ENCODE results near the gene SORCS2. TPM values are rescaled to one million over a fixed set of nuclear protein-coding genes. Genes with fewer than 3 reads are reported as not detected.

Gene SORCS2
- total RNA-seq, 1 donor from 2014 or later = 13.8 TPM

- H3K9me3 Mint-ChIP-seq (ENCODE audit: unreplicated experiment) = peaks cover 81% of the 10 kb centered on the region
- H3K4me1 ChIP-seq (ENCODE audit: insufficient read depth, low read length) = no peaks in the 10 kb centered on the region
- H3K4me1 Mint-ChIP-seq (ENCODE audit: low read depth, unreplicated experiment) = no peaks in the 10 kb centered on the region
- no peaks in the 10 kb centered on the region for H4K20me1 ChIP-seq (ENCODE audit: insufficient read depth, low read length)
- peaks cover 30% of the 10 kb centered on the region for H3K27me3 Mint-ChIP-seq (ENCODE audit: low read depth, unreplicated experiment)
- H3K27ac ChIP-seq (ENCODE audit: low read depth, low read length) = no peak overlapping the region
- no peak for TF ChIP-seq EZH2 (IDR thresholded peaks at IDR 0.05; ENCODE audit: insufficient read depth, low read length)
- no peak for TF ChIP-seq CTCF (IDR thresholded peaks at IDR 0.05; ENCODE audit: insufficient read depth, low read depth, low read length)
- peaks cover 2% of the 10 kb centered on the region for H3K27me3 ChIP-seq (ENCODE audit: insufficient read depth, low read length)
- no peak overlapping the region for H3K27ac Mint-ChIP-seq (ENCODE audit: unreplicated experiment)
- H3K4me3 Mint-ChIP-seq (ENCODE audit: unreplicated experiment) = no peak overlapping the region
- peaks cover 33% of the 10 kb centered on the region for H3K9me3 ChIP-seq (ENCODE audit: insufficient read depth, low read depth, low read length)
- H3K79me2 ChIP-seq (ENCODE audit: insufficient read depth, low read length) = no peaks in the 10 kb centered on the region
- FAIRE-seq (no peak), DNase-seq (ENCODE audit: low read depth) (no peak)
- H3K36me3 Mint-ChIP-seq (ENCODE audit: low read depth, unreplicated experiment) = peaks cover 24% of the 10 kb centered on the region
- H2AFZ ChIP-seq (ENCODE audit: low read depth, low read length) = no peak overlapping the region
- no peak overlapping the region for H3K9ac ChIP-seq (ENCODE audit: low read length)
- H3K4me3 ChIP-seq (ENCODE audit: insufficient read depth, low read depth, low read length) = no peak overlapping the region
- no peak overlapping the region for H3K4me2 ChIP-seq (ENCODE audit: low read length)
- H3K36me3 ChIP-seq (ENCODE audit: insufficient read depth, low read length) = no peaks in the 10 kb centered on the region
Measured at GRCh38 chr4:7581477-7581876, 389.1 kb downstream of the SORCS2 start.

- H4K20me1 ChIP-seq (ENCODE audit: insufficient read depth, low read length) = no peaks in the 10 kb centered on the region
- H3K9ac ChIP-seq (ENCODE audit: low read length) = no peak overlapping the region
- no peak for DNase-seq (ENCODE audit: low read depth)
- H2AFZ ChIP-seq (ENCODE audit: low read depth, low read length) = no peak overlapping the region
- no peak overlapping the region for H3K4me3 ChIP-seq (ENCODE audit: insufficient read depth, low read depth, low read length)
- peaks cover 2% of the 10 kb centered on the region for H3K27me3 ChIP-seq (ENCODE audit: insufficient read depth, low read length)
- H3K4me2 ChIP-seq (ENCODE audit: low read length) = no peak overlapping the region
- H3K79me2 ChIP-seq (ENCODE audit: insufficient read depth, low read length) = no peaks in the 10 kb centered on the region
- H3K9me3 ChIP-seq (ENCODE audit: insufficient read depth, low read depth, low read length) = peaks cover 24% of the 10 kb centered on the region
- no peak overlapping the region for H3K27ac Mint-ChIP-seq (ENCODE audit: unreplicated experiment)
- no peak for FAIRE-seq
- H3K4me1 Mint-ChIP-seq (ENCODE audit: low read depth, unreplicated experiment) = no peaks in the 10 kb centered on the region
- no peaks in the 10 kb centered on the region for H3K36me3 ChIP-seq (ENCODE audit: insufficient read depth, low read length)
- TF ChIP-seq CTCF (IDR thresholded peaks at IDR 0.05; ENCODE audit: insufficient read depth, low read depth, low read length) (no peak), EZH2 (IDR thresholded peaks at IDR 0.05; ENCODE audit: insufficient read depth, low read length) (no peak)
- H3K27me3 Mint-ChIP-seq (ENCODE audit: low read depth, unreplicated experiment) = peaks cover 37% of the 10 kb centered on the region
- no peak overlapping the region for H3K4me3 Mint-ChIP-seq (ENCODE audit: unreplicated experiment)
- no peak overlapping the region for H3K27ac ChIP-seq (ENCODE audit: low read depth, low read length)
- peaks cover 26% of the 10 kb centered on the region for H3K36me3 Mint-ChIP-seq (ENCODE audit: low read depth, unreplicated experiment)
- H3K4me1 ChIP-seq (ENCODE audit: insufficient read depth, low read length) = no peaks in the 10 kb centered on the region
- H3K9me3 Mint-ChIP-seq (ENCODE audit: unreplicated experiment) = peaks cover 82% of the 10 kb centered on the region
Measured at GRCh38 chr4:7582313-7583097, 390.2 kb downstream of the SORCS2 start.

GRCh38 chr4:7584098-7584497 lies 391.8 kb downstream of the SORCS2 start:
- no peaks in the 10 kb centered on the region for H3K4me1 ChIP-seq (ENCODE audit: insufficient read depth, low read length)
- FAIRE-seq = no peak

More at GRCh38 chr4:7584098-7584497, 391.8 kb downstream of the SORCS2 start:
- Histone ChIP-seq H4K20me1 (ENCODE audit: insufficient read depth, low read length) (no peaks in the 10 kb centered on the region), H3K79me2 (ENCODE audit: insufficient read depth, low read length) (no peaks in the 10 kb centered on the region), H3K4me3 (ENCODE audit: insufficient read depth, low read depth, low read length) (no peak overlapping the region), H3K27ac (ENCODE audit: low read depth, low read length) (no peak overlapping the region), H3K36me3 (ENCODE audit: insufficient read depth, low read length) (no peaks in the 10 kb centered on the region), H3K27me3 (ENCODE audit: insufficient read depth, low read length) (peaks cover 2% of the 10 kb centered on the region), H3K9ac (ENCODE audit: low read length) (no peak overlapping the region), H3K9me3 (ENCODE audit: insufficient read depth, low read depth, low read length) (peaks cover 10% of the 10 kb centered on the region), H2AFZ (ENCODE audit: low read depth, low read length) (no peak overlapping the region), H3K4me2 (ENCODE audit: low read length) (no peak overlapping the region)
- Mint-ChIP-seq H3K27ac (ENCODE audit: unreplicated experiment) (no peak overlapping the region), H3K27me3 (ENCODE audit: low read depth, unreplicated experiment) (peaks cover 44% of the 10 kb centered on the region), H3K36me3 (ENCODE audit: low read depth, unreplicated experiment) (peaks cover 27% of the 10 kb centered on the region), H3K4me1 (ENCODE audit: low read depth, unreplicated experiment) (no peaks in the 10 kb centered on the region), H3K4me3 (ENCODE audit: unreplicated experiment) (no peak overlapping the region), H3K9me3 (ENCODE audit: unreplicated experiment) (peaks cover 77% of the 10 kb centered on the region)
- DNase-seq (ENCODE audit: low read depth) = no peak
- TF ChIP-seq CTCF (IDR thresholded peaks at IDR 0.05; ENCODE audit: insufficient read depth, low read depth, low read length) (no peak), EZH2 (IDR thresholded peaks at IDR 0.05; ENCODE audit: insufficient read depth, low read length) (no peak)

Data from astrocyte (in vitro differentiated cells and primary cell).